ENCODE measurements around the gene RNF25.

Gene RNF25

DNA sequence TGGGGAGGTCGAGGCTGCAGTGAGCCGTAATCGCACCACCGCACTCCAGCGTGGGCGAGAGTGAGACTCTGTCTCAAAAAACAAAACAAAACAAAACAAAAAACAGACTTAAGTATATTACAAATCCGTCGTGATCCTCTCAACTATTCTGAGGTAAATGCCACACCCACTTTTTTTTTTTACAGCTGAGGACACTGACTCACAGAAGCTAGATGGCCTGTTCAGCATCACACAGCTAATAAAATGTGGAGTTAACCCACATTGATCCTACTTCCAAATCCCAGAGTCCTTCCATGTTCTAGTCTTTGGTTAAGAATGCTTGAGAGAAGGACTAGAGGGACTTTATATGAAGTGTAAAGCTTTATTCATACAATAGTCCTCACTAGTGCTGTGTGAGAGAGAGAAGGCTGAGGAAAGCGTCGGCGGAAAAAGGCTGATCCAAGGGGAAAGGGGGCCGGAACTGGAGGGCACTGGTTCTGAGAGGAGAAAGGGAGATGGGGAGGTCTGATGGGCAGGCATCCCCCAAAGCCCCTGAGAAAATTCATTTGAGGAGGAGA is 627 bp downstream of the RNF25 start:
- DNase-seq = no peak

DNA sequence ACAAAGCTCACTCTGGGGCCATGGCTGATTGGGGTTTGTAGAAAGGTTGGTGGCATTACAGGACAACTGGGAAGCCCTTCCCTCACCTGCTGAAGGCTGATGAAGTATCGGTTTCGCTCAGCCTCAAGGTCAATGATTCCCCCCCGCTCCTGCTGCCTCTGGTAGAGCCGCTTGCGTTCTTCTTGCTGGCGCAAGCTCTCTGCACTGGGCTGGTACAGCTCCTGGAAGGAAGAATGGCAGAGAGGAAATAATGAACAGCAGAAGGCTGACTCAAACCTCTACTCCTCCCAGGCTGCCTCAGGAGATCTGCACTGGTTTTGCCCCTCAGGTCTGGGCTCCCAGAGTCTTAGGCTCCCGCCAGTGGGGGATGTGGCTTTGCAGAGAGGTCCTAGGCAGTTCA is 7.1 kb downstream of the RNF25 start:
- no peak for DNase-seq

DNA sequence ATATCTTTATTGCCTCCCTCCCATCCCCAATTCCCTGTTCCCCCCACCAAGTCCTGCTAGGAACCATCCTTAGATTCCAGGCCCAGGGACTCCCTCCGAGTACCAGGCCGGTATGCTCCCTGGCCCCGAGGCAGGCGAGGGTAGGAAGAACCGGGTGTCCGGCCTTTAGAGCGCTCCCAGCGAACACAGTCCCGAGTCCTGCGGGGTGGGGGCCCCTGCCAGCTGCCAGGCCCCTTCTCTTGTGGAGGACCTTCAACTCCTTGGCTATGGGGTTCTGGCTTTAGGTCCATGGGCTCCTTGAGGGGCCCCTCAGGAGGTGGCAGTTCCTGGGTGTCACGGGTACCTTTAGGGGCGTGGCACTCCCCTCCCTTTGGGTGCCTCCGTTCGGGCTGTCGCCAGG is 7.9 kb downstream of the RNF25 start:
- no peak for DNase-seq

DNA sequence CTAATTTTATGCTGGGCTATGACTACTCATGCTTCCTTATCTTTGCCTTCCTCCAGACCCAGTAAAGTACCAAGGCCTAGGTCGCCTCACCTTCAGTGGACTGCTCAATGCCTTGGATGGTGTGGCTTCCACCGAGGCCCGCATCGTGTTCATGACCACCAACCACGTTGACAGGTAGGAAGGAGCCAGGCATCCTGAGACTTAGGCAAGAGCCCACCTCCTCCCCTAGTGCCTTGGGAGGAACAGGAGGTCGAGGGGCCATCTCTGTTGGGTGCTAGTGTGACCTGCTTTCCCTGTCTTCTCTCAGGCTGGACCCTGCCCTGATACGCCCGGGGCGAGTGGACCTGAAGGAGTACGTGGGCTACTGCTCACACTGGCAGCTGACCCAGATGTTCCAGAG is 9.0 kb downstream of the RNF25 start:
- no peak for DNase-seq

DNA sequence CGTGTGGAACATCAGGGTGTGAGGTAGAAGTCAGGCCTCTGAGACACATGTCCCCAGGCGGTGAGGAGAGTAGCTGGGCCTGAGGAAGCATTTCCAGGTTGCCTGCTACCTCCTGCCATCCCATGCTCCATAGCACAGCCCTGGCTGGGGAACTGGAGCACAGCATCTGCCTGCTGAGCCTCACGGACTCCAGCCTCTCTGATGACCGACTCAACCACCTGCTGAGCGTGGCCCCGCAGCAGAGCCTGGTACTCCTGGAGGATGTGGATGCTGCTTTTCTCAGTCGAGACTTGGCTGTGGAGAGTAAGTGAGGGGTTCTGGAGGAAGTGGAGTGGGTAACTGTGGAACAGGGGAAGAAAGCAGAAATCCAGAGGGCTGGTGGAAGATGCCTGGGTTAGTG is 9.4 kb downstream of the RNF25 start:
- DNase-seq = no peak

DNA sequence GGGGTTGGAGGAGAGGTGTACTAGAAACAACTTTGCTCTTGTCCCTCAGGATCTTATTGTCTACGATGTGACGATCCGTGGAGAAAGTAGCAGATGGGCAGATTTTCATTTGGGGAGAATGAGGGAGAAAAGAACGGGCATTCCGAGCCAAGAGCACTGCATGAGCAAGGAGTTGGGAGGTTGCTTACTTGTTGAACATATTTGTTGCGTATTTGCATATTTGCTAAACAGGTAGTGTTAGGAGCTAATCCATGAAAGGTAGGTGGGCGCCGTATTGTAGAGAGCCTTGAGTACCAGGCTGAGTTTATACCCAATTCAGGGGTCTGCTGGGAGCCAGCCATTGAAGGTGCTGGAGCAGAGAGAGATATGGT is 11.8 kb downstream of the RNF25 start:
- no peak for DNase-seq

DNA sequence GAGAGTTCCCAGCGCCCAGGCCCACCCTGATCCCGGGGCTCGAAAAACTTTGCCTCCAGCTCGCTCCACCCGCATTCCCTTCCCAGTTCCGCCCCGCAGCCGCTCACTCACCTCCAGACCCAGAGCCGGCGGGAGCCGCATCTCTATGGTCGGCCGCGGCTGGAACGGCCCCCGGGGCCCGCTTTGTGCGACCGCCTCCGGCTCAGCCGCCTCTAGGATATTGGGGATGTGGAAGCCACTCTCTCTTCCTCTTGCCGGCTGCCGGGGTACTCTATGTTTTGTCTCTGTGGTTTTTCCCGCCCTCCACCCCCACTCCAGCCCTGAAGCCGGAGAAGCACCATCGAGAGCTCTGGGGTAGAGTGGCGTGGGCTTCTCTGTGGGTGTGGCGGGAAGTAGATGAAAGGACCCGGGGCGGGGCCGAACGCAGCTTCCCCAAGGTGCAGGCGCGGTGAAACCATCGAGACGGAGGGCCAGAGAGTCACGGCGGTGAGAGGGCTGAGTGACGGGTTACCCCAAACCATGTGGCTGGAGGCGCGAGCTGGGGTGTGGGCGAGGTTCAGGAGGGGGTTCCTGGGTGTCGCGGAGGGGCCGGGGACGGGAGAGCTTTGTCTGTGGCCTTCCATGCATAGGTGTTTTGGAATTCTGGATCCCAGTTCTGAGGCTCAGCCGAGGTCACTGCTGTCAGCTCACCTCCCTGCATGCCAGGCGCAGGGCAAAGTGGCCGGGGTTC is 12.4 kb downstream of the RNF25 start, which contains the start of the genes BCS1L and ZNF142:
Gene BCS1L (plus strand): TSS at position 426 of the 730 bp plus-strand sequence. CDS start 1,305 bp downstream, outside the sequence.
Gene ZNF142 (minus strand): TSS at position 366 of the 730 bp plus-strand sequence. CDS start 3,194 bp downstream, outside the sequence.
- peak; percentile 83 for DNase-seq

DNA sequence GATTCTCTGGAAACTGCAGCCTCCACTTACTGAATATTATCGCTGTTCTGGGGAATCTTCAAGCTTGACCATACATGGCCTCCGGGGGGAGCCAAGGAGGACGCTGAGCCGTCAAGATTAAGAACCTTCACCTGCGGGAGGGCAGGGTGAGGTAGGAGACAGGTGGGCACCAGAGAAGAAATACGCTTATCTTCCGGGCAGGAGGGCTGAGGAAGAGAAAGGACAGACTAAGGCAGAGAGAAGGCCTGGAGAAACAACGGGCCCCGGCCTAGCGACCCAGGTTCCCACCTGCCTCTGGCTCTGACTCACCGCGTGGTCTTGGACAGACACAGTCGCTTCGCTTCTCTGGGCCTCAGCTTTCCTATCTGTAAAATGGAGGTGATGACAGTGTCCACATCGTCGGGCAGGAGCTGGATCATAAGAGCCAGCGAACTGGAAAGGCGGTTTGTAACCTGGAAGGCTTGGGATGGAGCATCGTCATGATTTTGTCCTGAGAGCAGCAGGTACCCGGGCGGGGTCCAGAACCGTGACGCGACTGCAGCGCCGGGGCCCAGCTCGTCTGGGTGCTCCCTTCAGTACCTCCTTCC is 13.0 kb downstream of the RNF25 start:
- DNase-seq = no peak

DNA sequence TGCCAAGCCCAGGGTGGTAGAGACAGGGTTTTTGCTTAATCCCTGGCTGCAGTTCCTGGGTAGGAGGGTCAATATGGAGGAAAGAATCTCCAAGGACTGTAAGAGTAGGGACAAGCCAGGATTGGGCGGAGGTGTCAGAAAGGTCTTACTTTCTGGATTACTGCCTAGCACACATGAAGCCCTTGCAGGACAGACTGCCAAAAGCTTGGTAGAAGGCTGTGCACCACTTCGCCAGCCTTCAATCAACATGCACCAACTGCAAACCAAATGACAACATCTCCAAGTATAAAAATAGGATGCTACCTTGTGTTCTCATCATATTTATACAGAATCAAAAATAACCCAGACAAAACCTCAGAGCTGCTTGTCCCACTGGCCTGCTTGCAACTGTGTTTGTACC is 16.1 kb downstream of the RNF25 start:
- DNase-seq = no peak

DNA sequence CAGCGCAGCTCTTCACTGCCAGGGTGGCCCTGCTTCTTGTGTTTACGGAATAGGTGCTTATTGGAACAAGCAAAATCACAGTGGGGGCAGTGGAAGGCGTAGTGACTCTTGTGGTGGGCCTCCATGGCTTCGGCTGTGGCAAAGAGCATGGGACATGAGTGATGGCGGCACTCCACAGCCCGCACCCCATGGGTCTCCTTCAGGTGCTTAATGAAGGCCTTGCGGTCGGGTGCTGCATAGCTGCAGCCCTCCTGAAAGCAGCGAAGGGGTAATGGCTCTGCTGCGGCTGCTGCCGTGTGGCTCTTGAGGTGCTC is 23.1 kb downstream of the RNF25 start:
- no peak for DNase-seq

DNA sequence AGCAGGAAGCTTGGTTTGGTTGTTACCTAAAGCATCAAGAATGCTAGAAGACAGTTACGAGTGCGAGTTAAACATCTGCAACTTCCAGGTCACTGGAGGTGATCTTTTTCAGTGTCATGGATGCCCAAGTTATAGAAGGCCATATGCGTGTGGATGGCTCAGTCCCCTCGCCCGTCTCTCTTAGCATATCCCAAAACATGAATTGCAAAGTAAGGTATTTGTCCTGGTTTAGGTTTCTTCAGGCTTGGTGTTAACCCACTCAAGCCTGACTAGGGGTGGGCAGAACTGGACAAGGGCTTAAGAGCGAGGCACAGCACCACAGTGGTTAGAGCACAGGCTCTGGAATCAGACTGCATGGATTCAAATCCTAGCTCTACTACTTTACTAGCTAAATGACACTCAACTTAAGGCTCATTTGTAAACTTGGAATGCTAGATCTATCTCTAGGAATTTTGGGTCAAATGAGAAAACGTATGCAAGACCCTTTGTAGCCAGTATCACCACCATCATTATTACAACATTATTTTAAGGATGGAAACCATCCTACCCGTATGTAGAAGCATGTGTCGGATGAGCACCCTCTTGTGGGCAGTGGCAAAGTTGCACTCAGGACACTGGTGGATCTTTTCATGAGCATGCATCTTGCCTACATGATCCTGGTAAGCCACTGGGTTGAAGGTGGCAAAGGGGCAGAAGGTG is 23.6 kb downstream of the RNF25 start:
- DNase-seq = no peak

DNA sequence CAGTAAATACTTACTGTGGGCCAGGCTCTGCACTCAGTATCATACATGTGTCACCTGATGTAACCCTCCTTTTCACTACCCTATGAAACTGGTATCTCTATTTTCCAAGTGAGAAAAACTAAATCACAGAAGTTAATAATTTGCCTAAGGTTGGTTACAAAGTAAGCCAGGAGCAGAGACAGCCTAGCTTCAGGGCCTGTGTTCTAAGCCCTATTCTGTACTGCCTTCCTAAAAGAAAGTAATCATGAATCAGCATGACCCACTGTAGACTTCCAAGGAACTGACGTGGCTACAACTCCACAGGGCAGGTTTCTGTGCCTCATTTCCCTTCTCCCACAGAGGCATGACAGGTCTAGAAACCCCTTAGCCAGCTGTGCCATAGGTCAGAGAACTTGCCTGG is 26.7 kb downstream of the RNF25 start:
- DNase-seq = no peak

DNA sequence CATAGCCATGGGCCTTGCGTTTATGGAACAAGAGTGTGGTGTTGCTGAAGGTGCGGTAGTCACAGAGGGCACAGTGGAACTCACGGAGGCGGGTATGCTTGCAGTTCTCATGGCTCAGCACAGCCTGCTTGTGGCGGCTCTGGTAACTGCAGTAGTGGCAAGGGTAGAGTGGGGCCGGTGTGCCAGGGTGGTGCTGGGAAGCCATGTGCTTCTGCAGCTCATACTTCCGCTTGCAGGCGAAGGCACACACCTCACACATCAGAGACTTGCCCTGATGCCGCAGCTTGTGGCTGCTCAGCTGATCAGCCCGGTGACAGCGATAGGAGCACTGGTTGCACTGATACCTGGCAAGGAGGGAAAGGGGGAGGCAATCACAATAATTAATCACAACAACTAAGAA is 27.1 kb downstream of the RNF25 start:
- no peak for DNase-seq

DNA sequence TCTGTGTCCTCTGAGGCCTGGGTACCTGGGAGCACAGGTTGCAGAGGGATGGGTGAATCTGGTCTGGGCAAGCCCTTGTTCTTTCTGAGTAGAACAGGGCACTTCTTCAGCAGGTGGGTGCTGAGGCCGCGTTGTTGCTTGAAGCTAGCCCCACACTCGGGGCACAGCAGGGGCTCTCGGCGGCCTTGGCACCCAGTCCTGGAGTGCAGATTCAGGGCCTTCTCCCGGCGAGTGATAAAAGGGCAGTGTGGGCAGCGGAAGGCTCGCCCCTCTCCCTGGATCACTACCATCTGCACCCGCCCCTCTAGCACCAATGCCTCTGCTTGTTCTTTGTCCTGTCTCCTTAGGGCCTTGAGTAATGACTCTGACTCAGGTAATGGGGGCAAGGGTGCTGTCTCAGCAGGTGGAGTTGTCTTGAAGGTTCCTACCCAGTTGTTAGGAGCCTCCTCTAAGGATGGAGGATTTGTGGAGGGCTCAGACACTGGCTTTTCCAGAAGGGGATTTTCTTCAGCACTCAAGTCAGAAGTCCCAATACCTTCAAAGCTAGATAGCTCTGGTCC is 28.0 kb downstream of the RNF25 start:
- DNase-seq = no peak

DNA sequence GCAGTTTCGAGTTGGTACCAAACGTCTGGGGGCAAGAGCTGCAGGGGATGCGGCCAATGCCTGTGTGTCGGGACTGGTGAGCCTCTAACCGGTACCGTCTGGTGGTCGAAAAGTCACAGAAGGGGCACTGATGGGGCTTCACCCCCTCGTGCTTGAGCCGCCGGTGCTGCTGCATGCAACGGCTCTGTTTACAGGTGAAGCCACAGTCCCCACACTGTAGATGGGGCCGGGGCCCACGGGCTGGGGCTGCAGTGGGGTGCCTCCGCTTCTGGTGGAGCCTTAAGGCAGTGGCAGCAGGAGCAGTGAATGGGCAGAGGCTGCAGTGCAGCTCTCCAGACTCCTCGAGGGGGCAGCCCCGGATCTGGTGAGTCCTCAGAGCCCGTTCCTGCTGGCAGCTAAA is 29.0 kb downstream of the RNF25 start:
- DNase-seq = no peak

DNA sequence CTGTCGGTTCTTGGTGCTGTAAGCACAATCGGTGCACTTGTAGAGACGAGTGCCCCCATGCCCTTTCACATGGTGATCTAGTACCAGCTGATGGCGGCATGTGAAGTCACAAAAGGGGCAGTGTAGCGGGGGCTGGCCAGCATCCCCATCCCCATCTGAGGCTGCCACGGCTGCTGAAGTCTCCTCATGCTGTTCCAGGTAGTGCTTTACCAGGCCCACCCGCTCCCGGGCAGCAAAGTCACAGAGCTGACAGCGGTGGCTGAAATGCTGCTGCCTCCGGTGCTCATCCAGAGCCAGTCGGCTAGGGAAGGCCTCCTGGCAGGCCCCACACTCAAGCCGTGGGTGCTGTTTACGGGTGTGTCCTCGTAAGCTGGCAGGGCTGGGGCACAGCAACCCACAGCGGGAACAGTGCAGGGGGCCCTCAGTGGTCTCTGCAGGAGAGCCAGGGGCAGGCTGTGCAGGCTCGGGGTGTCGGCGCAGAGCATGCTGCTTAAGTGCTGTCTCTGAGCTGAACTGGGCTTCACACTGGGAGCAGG is 29.6 kb downstream of the RNF25 start:
- no peak for DNase-seq

DNA sequence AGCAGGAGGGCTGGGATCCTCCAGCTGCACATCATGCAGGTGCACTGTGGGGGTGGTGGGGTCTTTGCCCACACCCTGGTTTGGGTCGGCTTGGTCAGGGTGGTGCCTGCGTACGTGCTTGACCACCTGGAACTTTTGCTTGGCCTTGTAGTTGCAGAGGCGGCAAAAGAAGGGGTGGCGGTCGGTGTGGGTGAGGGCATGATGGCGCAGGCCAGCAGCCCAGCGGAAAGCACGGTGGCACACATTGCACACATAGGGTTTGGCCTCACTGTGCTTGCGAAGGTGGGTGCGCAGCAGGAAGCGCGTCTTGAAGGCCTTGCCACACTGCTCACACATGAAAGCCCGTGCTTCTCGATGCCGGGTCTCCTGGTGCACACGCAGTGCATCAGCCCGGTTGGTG is 33.4 kb downstream of the RNF25 start:
- no peak for DNase-seq

DNA sequence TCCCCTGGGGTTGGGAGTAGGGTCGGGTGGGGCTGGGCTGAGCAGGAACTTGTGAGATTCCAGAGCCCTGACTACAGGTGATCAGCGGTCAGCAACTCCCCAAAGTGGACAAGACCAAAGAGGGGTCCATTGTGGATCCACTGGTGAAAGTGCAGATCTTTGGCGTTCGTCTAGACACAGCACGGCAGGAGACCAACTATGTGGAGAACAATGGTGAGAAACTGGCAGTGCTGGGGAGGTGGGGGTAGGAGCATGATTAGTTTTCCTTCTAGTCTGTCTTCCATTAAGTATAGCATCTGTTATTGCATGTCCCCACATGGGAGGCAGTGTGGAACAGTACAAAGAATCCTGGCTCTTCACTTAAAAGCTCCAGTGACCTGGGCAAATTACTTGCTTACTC is 36.1 kb downstream of the RNF25 start:
- no peak for DNase-seq

DNA sequence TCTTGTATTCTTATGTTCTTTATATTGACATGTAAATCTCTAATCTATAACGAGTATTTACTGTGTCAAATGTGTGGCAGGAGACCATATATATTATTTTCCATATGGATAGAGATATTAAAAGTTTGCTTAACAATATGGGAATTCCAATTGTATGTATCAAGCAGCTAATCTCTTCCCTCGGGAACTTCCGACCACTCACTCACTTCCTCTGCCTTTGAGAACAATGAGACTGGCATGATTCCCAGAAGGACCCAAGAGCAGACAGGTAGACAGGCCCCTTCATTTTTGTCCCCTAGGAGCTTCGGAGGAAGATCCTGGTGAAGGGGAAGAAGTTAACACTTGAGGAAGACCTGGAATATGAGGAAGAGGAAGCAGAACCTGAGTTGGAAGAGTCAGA is 40.0 kb downstream of the RNF25 start:
- DNase-seq = no peak

DNA sequence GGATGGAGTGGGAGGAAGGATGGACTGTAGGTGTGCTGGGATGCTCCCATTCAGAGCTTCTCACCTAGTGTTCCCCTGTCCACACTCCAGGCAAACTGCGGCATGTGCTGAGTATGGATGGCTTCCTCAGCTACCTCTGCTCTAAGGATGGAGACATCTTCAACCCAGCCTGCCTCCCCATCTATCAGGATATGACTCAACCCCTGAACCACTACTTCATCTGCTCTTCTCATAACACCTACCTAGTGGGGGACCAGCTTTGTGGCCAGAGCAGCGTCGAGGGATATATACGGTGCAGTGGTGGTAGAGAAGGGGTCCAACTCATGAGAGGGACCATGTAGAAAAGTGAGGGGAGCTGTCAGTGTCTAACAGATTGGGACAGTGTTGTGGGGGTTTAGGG is 43.9 kb downstream of the RNF25 start:
- no peak for DNase-seq

DNA sequence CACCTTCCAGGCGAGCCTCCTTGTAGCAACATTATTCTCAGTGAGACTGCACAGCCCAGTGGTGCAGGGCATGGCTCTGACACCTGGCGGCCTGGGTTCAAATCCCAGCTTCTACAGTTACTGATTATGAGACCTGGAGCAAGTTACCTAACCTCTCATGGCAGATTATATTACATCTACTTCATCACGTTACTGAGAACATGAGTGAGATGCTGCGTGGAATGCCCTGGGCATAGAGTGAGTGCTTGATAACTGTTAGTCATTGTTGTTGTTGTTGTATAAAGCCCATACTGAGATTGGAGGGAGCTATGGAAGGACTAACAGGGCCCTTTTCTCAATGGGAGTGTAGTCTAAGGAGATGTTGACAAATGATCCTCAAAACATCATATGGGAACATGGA is 45.4 kb downstream of the RNF25 start:
- DNase-seq = no peak

DNA sequence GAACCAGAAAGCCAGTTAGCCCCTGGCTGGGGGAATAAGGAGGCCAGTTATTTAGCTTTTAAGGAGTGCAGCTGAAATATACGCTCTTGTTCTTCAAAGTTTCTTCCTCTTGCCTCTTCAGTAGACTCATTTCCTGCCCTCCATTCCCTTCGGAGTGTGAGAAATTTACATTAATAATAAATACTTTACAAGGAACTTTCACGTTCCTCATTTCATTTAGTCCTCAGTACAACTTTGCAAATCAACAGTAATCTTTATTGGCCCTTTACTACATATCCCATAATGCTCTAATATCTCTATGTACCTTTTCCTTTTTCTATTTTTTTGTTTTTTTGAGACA is 48.5 kb downstream of the RNF25 start:
- no peak for DNase-seq

DNA sequence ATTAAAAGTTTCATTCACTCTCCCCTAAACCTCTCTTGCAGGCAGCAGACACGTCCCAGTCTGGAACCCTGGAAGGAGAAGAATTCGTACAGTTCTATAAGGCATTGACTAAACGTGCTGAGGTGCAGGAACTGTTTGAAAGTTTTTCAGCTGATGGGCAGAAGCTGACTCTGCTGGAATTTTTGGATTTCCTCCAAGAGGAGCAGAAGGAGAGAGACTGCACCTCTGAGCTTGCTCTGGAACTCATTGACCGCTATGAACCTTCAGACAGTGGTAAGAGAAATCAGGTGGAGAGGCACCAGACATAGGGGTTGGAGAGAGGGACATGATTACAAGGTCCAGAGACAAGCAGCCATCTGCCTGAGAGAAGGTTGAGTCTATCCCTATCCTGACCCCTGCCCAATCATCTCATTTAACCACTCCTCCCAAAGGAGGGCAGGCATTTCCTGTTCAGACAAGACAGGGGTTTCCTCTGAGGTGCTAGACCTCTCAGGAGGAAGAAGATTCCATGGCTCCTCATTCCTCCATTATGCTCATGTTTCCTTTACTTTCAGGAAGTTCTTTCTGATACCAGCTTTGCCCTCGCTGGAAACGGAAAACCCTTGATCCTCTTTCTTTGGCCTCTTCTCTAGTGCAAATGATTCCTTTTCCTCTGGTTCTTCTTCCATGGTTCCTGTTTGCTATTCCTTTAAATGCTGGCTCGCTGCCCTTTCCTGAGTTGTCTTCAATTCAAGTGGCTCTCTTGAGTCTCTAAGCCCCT is 49.0 kb downstream of the RNF25 start:
- DNase-seq = no peak
